ENCODE measurements around the gene AHDC1. TPM values are rescaled to one million over a fixed set of nuclear protein-coding genes. Genes with fewer than 3 reads are reported as not detected.

AHDC1 gene
- polyA plus RNA-seq, 3 donors: 49.7 to 58.9 (median 49.8) TPM

DNA sequence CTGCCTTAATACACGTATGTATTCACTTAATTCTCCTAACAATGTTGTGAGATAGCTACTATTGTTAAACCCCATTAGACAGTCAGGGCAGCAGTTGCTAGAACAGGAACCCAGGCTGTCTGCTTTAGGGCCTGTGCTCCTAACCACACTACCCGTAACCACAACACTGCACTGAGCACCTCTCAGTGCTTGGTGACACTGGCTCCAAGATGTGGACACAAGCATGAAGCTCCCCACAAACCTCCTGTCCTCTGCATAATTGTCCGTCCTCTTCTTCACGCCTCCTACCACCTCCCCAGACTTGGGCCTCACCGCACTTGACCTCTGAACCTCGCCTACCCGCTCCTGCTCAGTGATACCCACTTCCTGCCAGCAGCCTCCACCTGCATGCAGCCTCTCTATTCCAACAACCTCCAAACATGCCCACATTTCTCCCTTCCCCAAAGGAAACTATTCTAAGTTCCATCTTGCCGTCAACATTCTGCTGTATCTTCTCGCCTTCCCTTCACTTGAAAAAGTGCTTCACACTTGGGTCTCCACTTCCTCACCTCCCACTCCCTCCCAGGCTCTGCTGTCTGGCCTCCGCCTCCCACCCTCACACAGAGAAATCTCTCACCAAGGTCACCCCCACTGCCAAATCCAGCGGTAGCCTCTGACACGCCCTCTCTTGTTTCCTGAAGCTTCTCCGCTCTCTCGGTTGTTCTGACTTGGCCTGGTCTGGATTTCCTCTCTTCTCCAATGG, 14.6 kb upstream of the AHDC1 start:
- DNase-seq: no peak

- DNase-seq: no peak
Observed at GRCh38 chr1:27617420-27617819, 13.5 kb upstream of the AHDC1 start.

DNA sequence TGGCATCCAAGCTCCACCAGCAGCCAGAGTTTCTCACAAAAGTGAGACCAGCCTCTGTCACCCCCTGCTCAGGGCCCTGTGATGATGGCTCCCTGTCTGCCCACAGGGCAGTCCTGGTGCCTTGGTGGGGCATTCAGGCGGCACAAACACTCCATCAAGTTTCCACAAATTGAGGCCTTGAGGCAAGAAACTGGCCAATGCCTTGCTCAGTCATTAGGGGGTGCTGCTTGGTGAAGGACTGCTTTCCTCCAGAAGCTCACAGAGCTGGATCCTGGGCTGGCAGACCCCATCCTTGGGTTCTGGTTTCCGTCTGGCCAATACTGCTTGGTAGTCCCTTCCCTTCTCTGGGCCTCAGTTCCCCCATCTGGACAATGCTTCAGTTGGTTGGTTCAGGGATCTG, 12.5 kb upstream of the AHDC1 start:
- DNase-seq: no peak

DNA sequence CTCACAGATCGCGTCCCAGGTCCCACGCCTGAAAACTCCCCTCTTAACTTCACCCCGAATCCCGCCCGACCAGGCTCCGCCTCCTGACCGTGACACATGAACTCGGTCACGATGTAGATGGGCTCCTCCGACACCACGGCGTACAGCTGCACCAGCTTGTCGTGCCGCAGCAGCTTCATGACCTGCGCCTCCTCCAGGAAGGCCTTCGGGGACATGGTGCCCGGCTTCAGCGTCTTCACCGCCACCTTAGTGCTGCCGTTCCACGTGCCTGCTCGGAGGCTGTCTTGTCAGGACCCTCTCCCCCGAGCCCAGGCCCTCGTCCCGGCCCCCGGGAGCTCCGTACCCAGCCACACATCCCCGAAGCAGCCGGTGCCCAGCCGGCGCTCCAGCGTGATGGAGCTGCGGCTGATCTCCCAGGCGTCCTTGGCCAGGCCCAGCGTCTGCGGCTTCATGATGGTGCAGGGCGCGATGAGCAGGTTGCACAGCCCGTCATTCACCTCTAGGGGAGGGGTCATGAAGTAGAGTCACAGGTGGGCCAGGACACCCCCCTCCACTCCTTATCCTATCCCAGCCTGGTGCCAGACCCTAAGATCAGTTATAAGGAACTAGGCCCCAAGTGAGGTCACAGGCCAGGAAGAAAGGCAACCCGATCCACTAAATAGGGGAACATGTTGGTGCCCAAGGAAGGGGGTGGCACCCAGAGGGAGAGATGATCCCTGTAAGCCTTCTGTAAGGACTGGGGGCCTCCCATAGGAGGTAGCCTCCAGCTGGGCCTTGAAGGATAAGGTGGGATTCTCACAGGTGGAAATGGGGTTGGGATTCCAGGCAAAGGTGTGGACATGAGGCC, 11.6 kb upstream of the AHDC1 start:
- DNase-seq: no peak

DNA sequence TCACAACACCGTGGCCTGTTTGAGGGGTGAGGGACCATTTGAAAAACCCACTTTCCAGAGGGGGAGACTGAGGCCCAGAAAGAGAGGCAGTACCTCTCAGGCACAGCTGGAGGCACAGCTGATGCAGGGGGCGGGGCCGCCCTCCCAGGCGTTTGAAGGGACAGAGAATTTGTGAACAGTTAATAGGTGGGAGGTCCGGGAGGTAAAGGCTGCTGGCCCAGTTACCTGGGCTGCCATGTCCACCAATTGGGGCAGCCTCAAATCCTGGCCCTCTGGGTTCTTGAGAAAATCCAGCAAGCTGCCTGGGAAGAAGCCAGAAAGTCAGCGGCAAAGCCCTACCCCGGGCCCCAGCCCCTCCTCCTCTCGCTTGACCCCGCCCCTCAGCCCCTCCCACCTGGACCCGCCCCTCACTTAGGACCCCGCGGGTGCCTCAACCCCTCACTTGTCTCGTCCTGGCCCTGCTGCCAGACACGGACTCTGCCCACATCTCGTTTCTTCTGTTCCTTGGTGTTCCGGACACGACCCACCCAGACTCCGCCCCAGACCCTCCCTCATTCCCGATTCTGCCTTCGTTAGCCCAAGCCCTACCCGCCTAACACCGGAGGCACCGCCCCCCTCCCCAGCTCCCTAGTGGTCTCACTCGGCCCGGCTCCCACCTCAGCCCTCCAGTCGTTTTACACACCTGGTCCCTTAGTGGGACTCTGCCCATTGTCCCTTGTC, 10.8 kb upstream of the AHDC1 start:
- no peak for DNase-seq

DNA sequence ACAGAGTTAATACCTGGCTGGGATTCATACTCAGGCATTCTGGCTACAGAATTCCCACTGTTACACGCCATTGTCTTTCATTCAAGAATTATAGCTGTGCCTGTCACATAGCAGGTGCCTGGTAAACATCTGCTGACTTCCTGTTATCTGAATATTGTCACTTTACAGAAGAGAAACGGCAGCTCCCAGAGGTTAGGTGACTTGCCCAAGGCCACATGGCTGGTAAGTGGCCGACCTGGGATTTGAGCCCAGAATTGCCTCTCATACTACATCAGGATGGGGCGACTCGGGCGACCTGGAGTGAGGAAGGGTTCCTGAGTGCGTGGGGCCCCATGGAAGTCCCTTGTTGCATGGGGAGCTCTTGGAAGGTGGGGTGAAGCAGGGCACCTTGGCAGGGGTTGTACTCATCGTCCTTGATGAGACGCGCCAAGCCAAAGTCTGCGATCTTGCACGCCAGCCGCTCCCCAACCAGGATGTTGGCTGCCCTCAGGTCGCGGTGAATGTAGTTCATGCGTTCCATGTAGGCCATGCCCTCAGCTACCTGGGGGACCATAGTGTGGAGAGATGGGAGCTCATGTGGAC, 10.2 kb upstream of the AHDC1 start:
- DNase-seq: no peak

GRCh38 chr1:27612718-27613117, 8.8 kb upstream of the AHDC1 start:
- DNase-seq: no peak

- DNase-seq: no peak
Observed at GRCh38 chr1:27611450-27611849, 7.5 kb upstream of the AHDC1 start.

- no peak for DNase-seq
Observed at GRCh38 chr1:27609618-27610240, 5.8 kb upstream of the AHDC1 start.

GRCh38 chr1:27609210-27609555, 5.2 kb upstream of the AHDC1 start:
- DNase-seq: no peak

GRCh38 chr1:27607239-27607804, 3.4 kb upstream of the AHDC1 start:
- peak; percentile 83 for DNase-seq

GRCh38 chr1:27606708-27607238, 2.8 kb upstream of the AHDC1 start:
- no peak for DNase-seq

- DNase-seq: no peak
Observed at GRCh38 chr1:27605796-27606707, 2.1 kb upstream of the AHDC1 start.

GRCh38 chr1:27605300-27605766, 1.4 kb upstream of the AHDC1 start:
- DNase-seq: no peak

DNA sequence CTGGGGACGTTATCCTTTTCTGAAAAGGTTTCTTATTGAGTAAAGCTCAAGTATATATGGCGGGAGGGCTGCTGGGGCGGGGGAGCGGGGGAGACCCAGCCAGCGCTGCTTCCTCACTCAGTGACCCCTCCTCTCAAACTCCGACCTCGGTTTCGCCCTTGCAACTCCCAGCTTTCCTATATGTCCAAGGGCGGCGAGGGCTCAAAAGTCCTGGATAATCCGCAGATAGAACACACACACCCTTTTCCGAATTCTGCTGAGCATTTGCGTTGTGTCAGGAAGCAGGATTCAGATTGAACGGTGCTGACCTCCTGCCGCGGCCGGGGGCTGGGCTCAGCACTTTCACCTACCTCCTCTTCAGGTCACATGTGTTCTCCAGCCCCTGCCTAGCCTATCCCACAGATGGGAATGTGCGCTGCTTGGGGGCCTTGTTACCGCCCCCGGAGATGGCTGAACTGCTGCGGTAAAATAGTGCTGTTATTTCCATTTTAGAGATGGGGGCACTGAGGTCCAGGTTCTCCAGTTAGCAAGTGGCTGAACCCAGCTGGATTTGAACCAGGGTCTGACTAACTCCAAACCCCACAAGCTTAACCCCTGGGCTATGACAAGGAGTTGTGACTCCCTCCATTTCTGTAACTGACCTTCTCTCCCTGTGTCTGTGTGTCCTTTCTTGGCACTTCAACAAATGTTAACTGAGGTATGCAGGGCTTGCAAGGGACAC, 795 bp upstream of the AHDC1 start:
- no peak for DNase-seq

DNA sequence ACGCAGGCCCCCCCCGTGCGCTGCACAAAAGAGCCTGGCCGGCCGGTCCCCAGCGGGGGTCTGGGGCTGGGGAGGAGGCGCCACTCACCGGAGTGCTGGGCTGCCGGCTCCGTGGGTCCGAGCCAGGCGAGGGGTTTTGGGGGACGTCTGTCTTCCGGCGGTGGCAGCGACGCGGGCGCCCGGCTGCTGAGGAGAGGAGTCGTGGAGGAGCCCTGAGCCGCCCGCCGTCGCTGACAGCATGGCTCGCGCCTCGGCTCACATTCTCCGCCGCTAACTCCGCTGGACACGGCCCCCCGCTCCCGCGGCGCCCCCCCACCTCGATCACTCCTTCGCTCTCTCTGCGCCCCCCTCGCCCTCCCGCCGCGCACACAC, 649 bp downstream of the AHDC1 start:
- DNase-seq: no peak

- no peak for DNase-seq
Observed at GRCh38 chr1:27602462-27603308, 1.3 kb downstream of the AHDC1 start.

GRCh38 chr1:27601771-27602461, 2.0 kb downstream of the AHDC1 start:
- DNase-seq: no peak

Data from renal pelvis (tissue), 4 donors.